ENCODE data around the gene UGT3A2.
A peak's percentile ranks its signal among the peaks of the same experiment; 100 is the strongest.

The UGT3A2 gene

DNA sequence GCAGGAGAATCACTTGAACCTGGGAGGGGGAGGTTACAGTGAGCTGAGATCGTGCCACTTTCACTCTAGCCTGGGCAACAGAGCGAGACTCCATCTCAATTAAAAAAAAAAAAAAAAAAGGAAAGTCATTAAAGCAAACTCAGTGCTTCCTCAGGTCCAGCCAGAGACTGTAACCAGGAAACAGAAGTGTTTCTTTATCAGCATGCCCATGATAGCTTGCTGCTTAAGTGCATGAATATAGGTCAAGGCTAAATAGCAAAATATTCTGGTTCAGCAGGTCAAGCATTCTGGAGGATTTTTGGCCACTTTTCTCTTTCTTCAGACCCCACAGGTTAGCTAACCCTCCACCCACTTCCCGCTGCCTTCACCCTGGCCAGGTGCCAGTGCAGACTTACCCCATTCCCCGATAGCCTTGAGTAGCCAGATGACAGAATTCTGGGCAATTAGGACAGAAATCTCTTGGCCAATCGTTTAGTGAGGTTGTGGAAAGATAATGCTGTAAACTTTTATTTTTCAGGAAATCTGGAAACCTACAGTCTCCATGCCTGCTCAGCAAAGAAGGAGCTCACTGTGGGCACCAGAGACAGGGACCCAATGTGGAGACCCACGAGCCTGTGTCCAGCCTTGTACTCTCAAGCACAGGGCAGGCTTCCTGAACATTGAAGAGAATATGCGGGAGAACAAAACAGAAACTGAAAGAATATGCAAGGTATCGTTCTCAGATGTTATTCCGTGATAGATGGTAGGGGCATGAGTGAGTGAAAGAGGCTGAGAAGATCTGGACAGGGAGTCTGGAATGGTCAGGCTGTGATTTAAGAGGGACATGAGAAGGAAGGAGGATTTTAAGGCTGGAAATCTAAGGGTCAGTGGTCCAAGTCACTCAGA, 4.2 kb upstream of the UGT3A2 start:
- Mint-ChIP-seq H3K36me3 (ENCODE audit: low read depth) (no peaks in the 10 kb centered on the region), H3K27ac (no peak overlapping the region), H3K9me3 (no peaks in the 10 kb centered on the region), H3K4me3 (no peak overlapping the region), H3K27me3 (ENCODE audit: low read depth) (peaks cover 25% of the 10 kb centered on the region), H3K4me1 (peaks cover 6% of the 10 kb centered on the region)
- TF ChIP-seq, protein P1, sequence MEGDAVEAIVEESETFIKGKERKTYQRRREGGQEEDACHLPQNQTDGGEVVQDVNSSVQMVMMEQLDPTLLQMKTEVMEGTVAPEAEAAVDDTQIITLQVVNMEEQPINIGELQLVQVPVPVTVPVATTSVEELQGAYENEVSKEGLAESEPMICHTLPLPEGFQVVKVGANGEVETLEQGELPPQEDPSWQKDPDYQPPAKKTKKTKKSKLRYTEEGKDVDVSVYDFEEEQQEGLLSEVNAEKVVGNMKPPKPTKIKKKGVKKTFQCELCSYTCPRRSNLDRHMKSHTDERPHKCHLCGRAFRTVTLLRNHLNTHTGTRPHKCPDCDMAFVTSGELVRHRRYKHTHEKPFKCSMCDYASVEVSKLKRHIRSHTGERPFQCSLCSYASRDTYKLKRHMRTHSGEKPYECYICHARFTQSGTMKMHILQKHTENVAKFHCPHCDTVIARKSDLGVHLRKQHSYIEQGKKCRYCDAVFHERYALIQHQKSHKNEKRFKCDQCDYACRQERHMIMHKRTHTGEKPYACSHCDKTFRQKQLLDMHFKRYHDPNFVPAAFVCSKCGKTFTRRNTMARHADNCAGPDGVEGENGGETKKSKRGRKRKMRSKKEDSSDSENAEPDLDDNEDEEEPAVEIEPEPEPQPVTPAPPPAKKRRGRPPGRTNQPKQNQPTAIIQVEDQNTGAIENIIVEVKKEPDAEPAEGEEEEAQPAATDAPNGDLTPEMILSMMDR (IDR thresholded peaks at IDR 0.05; ENCODE audit: unreplicated experiment in 3 of 3), result no peak

DNA sequence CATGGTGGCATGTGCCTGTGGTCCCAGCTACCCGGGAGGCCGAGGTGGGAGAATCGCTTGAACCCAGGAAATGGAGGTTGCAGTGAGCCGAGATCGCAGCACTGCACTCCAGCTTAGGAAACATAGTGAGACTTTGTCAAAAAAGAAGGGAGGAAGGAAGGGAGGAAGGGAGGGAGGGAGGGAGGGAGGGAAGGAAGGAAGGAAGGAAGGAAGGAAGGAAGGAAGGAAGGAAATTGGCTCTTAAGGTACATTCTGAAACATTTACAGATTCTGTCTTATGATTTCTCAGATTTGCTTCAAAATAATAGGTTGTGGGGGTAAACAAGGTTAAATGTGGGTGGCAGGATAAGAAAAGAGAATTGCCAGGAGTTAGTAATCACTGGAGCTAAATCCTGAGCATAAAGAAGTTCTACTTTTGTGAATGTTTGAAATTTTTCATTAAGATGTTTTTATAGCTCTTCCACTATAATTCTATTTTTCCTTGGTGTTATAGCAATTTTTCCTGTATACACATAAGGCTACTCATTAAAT, 2.1 kb upstream of the UGT3A2 start:
- Mint-ChIP-seq H3K27ac (no peak overlapping the region), H3K27me3 (ENCODE audit: low read depth) (peaks cover 38% of the 10 kb centered on the region), H3K4me3 (no peak overlapping the region), H3K36me3 (ENCODE audit: low read depth) (no peaks in the 10 kb centered on the region), H3K4me1 (peaks cover 6% of the 10 kb centered on the region), H3K9me3 (no peaks in the 10 kb centered on the region)
- TF ChIP-seq, protein P1 (IDR thresholded peaks at IDR 0.05; ENCODE audit: unreplicated experiment in 3 of 3), result no peak

DNA sequence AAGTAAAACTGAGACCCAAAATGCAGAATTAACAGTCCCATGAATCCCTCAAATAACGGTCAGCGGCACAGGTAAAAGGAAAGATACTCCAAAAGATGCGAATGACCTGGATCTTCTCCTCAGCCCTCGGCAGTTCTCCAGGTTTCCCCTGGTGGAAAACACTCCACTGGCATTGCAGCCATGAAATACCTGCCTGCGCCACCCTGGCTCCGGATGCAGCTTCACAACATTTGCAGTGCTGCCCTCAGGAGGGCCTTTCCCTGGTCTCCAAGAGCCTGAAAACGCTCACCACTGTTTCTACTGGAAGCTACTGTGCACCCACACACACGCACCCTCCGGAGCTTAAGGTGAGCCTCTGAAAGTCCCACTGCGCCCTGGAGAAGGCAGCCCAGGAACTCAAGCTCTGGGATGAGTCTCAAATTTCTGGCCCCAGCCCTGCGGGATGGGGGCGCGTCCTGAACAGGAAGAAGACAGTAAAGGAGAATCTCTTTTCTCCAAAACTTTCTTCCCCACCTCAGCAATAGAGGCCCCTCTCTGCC, 612 bp downstream of the UGT3A2 start:
- peaks cover 6% of the 10 kb centered on the region for H3K4me1 Mint-ChIP-seq
- H3K4me3 Mint-ChIP-seq, result peak overlapping the region; percentile 72 to 77 (median 76)
- peaks cover 34% of the 10 kb centered on the region for H3K27me3 Mint-ChIP-seq (ENCODE audit: low read depth)
- H3K9me3 Mint-ChIP-seq, result no peaks in the 10 kb centered on the region
- H3K27ac Mint-ChIP-seq, result no peak overlapping the region
- H3K36me3 Mint-ChIP-seq (ENCODE audit: low read depth), result no peaks in the 10 kb centered on the region
- TF ChIP-seq, protein P1 (IDR thresholded peaks at IDR 0.05; ENCODE audit: unreplicated experiment in 3 of 3), result no peak

DNA sequence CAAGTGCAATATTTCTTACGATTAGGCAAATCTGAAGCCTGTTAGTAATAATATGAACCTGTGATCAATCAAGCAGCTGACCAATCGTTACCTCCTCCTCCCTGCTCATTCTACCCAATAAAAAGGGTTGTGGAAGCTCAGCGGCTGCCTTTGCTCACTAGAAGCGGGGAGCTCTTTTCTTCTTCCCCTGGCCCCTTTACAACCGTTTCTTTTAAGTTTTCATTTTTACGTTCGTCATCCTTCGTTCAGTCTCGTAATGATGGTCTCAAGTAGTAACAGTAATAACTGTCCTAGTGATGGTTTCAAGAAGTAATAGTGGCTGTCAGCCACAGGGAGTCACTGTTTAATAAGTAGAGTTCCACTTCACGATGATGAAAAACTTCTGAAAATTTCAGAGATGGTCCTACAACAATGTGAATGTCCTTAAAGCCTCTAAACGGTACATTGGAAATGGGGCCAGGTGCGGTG, 6.2 kb downstream of the UGT3A2 start:
- no peaks in the 10 kb centered on the region for H3K4me1 Mint-ChIP-seq
- H3K36me3 Mint-ChIP-seq (ENCODE audit: low read depth), result no peaks in the 10 kb centered on the region
- peaks cover 13% of the 10 kb centered on the region for H3K27me3 Mint-ChIP-seq (ENCODE audit: low read depth)
- H3K4me3 Mint-ChIP-seq, result no peak overlapping the region
- TF ChIP-seq, protein P1 (IDR thresholded peaks at IDR 0.05; ENCODE audit: unreplicated experiment in 3 of 3), result no peak
- H3K9me3 Mint-ChIP-seq, result no peaks in the 10 kb centered on the region
- H3K27ac Mint-ChIP-seq, result no peak overlapping the region

DNA sequence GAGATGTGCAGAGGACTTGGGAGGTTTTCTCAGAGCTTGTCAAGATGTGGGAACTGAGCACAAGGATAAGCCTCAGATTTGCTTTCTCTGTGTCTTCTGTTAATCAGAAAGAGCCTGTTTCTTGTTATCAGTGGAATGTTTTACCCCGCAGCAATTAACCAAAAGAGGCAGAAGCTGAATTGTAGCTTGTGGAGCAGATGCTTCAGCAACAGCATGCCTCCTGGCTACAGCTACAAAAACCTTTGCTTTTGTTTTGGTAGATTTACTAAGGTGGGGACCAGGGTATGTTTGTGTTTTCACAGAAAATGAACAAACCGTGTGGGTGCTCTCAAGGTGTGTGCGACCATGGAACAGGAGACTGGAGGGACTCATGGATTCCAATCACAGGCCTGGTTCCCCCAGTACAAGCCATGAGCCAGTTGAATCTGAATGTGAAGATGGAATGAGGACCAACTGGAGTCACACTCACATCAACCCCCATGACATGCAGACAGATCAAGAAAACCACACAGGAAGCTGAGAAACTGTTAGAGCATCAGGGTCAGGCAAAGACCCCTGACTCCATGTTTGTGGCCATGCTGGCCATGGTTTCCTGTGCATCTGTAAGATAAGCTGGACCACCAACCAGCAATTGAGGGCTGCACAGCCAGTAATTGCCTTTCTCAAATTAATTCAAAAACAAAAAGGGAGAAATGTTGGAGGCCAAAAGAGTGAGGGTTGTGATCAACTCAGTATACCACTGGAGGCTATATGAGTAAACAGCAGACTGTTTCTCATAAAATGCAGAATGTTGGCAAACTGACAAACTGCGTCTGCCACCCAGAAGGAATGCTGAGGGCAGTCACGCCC, 6.9 kb downstream of the UGT3A2 start:
- Mint-ChIP-seq H3K4me3 (no peak overlapping the region), H3K4me1 (no peaks in the 10 kb centered on the region), H3K9me3 (no peaks in the 10 kb centered on the region), H3K27me3 (ENCODE audit: low read depth) (peaks cover 7% of the 10 kb centered on the region), H3K27ac (no peak overlapping the region), H3K36me3 (ENCODE audit: low read depth) (no peaks in the 10 kb centered on the region)
- TF ChIP-seq, protein P1 (IDR thresholded peaks at IDR 0.05; ENCODE audit: unreplicated experiment in 3 of 3), result no peak

Measured in nephron (organoid).